HepG2 (cell line): ENCODE data around the gene MLYCD. TPM values are rescaled to one million over a fixed set of nuclear protein-coding genes. Genes with fewer than 3 reads are reported as not detected.
A peak's percentile ranks its signal among the peaks of the same experiment; 100 is the strongest.

Source experiments
- ERF ChIP-seq: IDR thresholded peaks from 2 replicates; pipeline ENCODE4 v1.6.1; 2018; ENCODE audit warnings: missing biosample characterization, missing genetic modification reagents
- GABPB1 ChIP-seq: IDR thresholded peaks from 2 replicates; pipeline ENCODE4 v1.6.1; 2016; ENCODE audit warnings: mild to moderate bottlenecking, missing genetic modification reagents, moderate library complexity, missing compliant biosample characterization
- HMG20A ChIP-seq: IDR thresholded peaks from 2 replicates; pipeline ENCODE4 v1.6.1; 2016; ENCODE audit warnings: borderline replicate concordance
- NFRKB ChIP-seq: fragments of 450-650 bp; IDR thresholded peaks from 2 replicates; pipeline ENCODE4 v1.6.1; 2017
- NR2F6 ChIP-seq, 2 experiments: IDR thresholded peaks; 2 replicates each; pipeline ENCODE4 v1.6.1; 2016; ENCODE audit warnings: antibody characterized with exemption in 1 of 2, mild to moderate bottlenecking in 1 of 2
- RBAK ChIP-seq: sonication (generic); formaldehyde crosslinking; IDR thresholded peaks from 2 replicates; pipeline ENCODE4 v1.5.1; 2020; ENCODE audit warnings: mild to moderate bottlenecking, missing genetic modification reagents
- SCMH1 ChIP-seq: sonication (generic); formaldehyde crosslinking; IDR thresholded peaks from 2 replicates; pipeline ENCODE4 v1.9.0; 2021; ENCODE audit warnings: missing genetic modification reagents, mild to moderate bottlenecking, borderline replicate concordance
- THYN1 ChIP-seq: sonication (generic); formaldehyde crosslinking; IDR thresholded peaks from 2 replicates; pipeline ENCODE4 v1.8.1; 2023; ENCODE audit warnings: low read depth, mild to moderate bottlenecking, moderate library complexity, missing genetic modification reagents, borderline replicate concordance
- TMF1 ChIP-seq: sonication (generic); formaldehyde crosslinking; IDR thresholded peaks from 2 replicates; pipeline ENCODE4 v1.8.1; 2022; ENCODE audit warnings: low read depth, missing genetic modification reagents
- ZFP62 ChIP-seq: sonication (generic); formaldehyde crosslinking; IDR thresholded peaks from 2 replicates; pipeline ENCODE4 v1.4.0; 2020; ENCODE audit warnings: missing genetic modification reagents
- ZNF234 ChIP-seq: sonication (generic); formaldehyde crosslinking; conservative IDR thresholded peaks from 2 replicates; pipeline ENCODE4 v1.5.1; 2020; ENCODE audit warnings: mild to moderate bottlenecking, missing genetic modification reagents
- ZNF282 ChIP-seq: fragments of 450-650 bp; IDR thresholded peaks from 2 replicates; pipeline ENCODE4 v1.6.1; 2018; ENCODE audit not compliant: partially characterized antibody
- ZNF563 ChIP-seq: sonication (generic); formaldehyde crosslinking; IDR thresholded peaks from 2 replicates; pipeline ENCODE4 v1.8.0; 2022; ENCODE audit warnings: mild to moderate bottlenecking, moderate library complexity, missing genetic modification reagents
- ZNF782 ChIP-seq: sonication (generic); formaldehyde crosslinking; IDR thresholded peaks from 2 replicates; pipeline ENCODE4 v1.4.0; 2020; ENCODE audit warnings: missing genetic modification reagents, mild to moderate bottlenecking, borderline replicate concordance
- polyA plus RNA-seq, 8 experiments: library from polyadenylated mRNA; depleted of rRNA in 3 of 8; stranded (reverse) in 7 of 8; unstranded in 1 of 8; fragments of >200 nt; fragmentation: Illumina TruSeq in 4 of 8; extraction: Trizol in 4 of 8; gene quantifications; 2 replicates each; pipeline versions ENCODE4 v1.2.1 to v1.2.3, GENCODE V29; 2011 to 2016; ENCODE audit warnings: low read depth in 4 of 8, missing spikeins in 1 of 8, mixed read lengths in 1 of 8; ENCODE audit not compliant: insufficient read depth in 1 of 8
- total RNA-seq, 5 experiments: library from RNA; depleted of rRNA; stranded (reverse); fragments of >200 nt; fragmentation: Illumina TruSeq; extraction: Trizol; gene quantifications; 2 replicates each; pipeline ENCODE4 v1.2.3, GENCODE V29; 2016; ENCODE audit warnings: low read depth in 1 of 5
- TF ChIP-seq, protein P1 (sequence below): sonication (generic); formaldehyde crosslinking; IDR thresholded peaks from 2 replicates; pipeline ENCODE4 v1.4.0; 2020; ENCODE audit warnings: missing genetic modification reagents, borderline replicate concordance
- TF ChIP-seq, protein P2 (sequence below): sonication (generic); formaldehyde crosslinking; IDR thresholded peaks from 2 replicates; pipeline ENCODE4 v1.4.0; 2020; ENCODE audit warnings: missing genetic modification reagents
- TF ChIP-seq, protein P3 (sequence below): sonication (generic); formaldehyde crosslinking; IDR thresholded peaks from 2 replicates; pipeline ENCODE4 v1.4.0; 2020; ENCODE audit warnings: missing genetic modification reagents
- TF ChIP-seq, protein P4 (sequence below): IDR thresholded peaks from 2 replicates; pipeline ENCODE4 v1.6.1; 2016; ENCODE audit warnings: missing compliant biosample characterization, missing genetic modification reagents, borderline replicate concordance
- TF ChIP-seq, protein P5 (sequence below): sonication (generic); formaldehyde crosslinking; IDR thresholded peaks from 2 replicates; pipeline ENCODE4 v1.5.1; 2020; ENCODE audit warnings: missing genetic modification reagents, mild to moderate bottlenecking, borderline replicate concordance

MLYCD gene
- total and polyA plus RNA-seq, 2 of the 13 experiments (the other 11 are each of a cell fraction or from before 2014, with no cell fraction given) = 1.8 to 4.0 TPM

DNA sequence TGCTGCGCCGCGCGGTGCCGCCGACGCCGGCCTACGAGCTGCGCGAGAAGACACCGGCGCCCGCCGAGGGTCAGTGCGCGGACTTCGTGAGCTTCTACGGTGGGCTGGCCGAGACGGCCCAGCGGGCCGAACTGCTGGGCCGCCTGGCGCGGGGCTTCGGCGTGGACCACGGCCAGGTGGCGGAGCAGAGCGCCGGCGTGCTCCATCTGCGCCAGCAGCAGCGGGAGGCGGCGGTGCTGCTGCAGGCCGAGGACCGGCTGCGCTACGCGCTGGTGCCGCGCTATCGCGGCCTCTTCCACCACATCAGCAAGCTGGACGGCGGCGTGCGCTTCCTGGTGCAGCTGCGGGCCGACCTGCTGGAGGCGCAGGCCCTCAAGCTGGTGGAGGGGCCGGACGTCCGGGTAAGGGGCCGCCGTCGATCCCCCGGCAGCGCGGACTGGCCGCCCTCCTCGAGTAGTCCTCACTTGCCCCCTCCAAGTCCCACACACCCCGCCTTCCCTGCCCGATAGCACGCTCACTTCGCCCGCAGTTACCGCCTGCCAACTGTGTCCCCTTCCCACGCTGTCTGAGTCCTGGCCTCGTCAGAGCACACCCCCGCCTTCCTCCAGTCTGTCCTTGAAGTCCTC lies 470 bp downstream of the MLYCD start (continued):
- TF ChIP-seq, protein P1, sequence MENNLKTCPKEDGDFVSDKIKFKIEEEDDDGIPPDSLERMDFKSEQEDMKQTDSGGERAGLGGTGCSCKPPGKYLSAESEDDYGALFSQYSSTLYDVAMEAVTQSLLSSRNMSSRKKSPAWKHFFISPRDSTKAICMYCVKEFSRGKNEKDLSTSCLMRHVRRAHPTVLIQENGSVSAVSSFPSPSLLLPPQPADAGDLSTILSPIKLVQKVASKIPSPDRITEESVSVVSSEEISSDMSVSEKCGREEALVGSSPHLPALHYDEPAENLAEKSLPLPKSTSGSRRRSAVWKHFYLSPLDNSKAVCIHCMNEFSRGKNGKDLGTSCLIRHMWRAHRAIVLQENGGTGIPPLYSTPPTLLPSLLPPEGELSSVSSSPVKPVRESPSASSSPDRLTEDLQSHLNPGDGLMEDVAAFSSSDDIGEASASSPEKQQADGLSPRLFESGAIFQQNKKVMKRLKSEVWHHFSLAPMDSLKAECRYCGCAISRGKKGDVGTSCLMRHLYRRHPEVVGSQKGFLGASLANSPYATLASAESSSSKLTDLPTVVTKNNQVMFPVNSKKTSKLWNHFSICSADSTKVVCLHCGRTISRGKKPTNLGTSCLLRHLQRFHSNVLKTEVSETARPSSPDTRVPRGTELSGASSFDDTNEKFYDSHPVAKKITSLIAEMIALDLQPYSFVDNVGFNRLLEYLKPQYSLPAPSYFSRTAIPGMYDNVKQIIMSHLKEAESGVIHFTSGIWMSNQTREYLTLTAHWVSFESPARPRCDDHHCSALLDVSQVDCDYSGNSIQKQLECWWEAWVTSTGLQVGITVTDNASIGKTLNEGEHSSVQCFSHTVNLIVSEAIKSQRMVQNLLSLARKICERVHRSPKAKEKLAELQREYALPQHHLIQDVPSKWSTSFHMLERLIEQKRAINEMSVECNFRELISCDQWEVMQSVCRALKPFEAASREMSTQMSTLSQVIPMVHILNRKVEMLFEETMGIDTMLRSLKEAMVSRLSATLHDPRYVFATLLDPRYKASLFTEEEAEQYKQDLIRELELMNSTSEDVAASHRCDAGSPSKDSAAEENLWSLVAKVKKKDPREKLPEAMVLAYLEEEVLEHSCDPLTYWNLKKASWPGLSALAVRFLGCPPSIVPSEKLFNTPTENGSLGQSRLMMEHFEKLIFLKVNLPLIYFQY (CRISPR knock-in tag) = no peak
- no peak for TF ChIP-seq THYN1 (CRISPR knock-in tag)
- peak; percentile 85 for TF ChIP-seq TMF1
- TF ChIP-seq, protein P2, sequence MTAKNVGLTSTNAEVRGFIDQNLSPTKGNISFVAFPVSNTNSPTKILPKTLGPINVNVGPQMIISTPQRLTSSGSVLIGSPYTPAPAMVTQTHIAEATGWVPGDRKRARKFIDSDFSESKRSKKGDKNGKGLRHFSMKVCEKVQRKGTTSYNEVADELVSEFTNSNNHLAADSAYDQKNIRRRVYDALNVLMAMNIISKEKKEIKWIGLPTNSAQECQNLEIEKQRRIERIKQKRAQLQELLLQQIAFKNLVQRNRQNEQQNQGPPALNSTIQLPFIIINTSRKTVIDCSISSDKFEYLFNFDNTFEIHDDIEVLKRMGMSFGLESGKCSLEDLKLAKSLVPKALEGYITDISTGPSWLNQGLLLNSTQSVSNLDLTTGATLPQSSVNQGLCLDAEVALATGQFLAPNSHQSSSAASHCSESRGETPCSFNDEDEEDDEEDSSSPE = peak; percentile 52
- TF ChIP-seq NR2F6 (IDR thresholded peaks at IDR 0.05) = no peak
- TF ChIP-seq NR2F6 (CRISPR knock-in tag; IDR thresholded peaks at IDR 0.05) = no peak
- no peak for TF ChIP-seq HMG20A (CRISPR knock-in tag)
- peak; percentile 83 for TF ChIP-seq ZNF563 (CRISPR knock-in tag)
- no peak for TF ChIP-seq ZFP62
- TF ChIP-seq ZNF282 = no peak
- no peak for TF ChIP-seq NFRKB
- 0 out of 2 replicates have a peak, but pooled peaks have one; percentile 36 for TF ChIP-seq RBAK (CRISPR knock-in tag)
- TF ChIP-seq ERF = no peak
- TF ChIP-seq, protein P3, sequence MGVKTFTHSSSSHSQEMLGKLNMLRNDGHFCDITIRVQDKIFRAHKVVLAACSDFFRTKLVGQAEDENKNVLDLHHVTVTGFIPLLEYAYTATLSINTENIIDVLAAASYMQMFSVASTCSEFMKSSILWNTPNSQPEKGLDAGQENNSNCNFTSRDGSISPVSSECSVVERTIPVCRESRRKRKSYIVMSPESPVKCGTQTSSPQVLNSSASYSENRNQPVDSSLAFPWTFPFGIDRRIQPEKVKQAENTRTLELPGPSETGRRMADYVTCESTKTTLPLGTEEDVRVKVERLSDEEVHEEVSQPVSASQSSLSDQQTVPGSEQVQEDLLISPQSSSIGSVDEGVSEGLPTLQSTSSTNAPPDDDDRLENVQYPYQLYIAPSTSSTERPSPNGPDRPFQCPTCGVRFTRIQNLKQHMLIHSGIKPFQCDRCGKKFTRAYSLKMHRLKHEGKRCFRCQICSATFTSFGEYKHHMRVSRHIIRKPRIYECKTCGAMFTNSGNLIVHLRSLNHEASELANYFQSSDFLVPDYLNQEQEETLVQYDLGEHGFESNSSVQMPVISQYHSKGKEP (CRISPR knock-in tag) = no peak
- no peak; the same call in 1 of the 2 replicates for TF ChIP-seq ZNF782
- peak; percentile 23; the same call in 1 of the 2 replicates for TF ChIP-seq GABPB1
- TF ChIP-seq SCMH1 (CRISPR knock-in tag) = no peak
- TF ChIP-seq, protein P4, sequence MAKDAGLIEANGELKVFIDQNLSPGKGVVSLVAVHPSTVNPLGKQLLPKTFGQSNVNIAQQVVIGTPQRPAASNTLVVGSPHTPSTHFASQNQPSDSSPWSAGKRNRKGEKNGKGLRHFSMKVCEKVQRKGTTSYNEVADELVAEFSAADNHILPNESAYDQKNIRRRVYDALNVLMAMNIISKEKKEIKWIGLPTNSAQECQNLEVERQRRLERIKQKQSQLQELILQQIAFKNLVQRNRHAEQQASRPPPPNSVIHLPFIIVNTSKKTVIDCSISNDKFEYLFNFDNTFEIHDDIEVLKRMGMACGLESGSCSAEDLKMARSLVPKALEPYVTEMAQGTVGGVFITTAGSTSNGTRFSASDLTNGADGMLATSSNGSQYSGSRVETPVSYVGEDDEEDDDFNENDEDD = no peak
- TF ChIP-seq, protein P5, sequence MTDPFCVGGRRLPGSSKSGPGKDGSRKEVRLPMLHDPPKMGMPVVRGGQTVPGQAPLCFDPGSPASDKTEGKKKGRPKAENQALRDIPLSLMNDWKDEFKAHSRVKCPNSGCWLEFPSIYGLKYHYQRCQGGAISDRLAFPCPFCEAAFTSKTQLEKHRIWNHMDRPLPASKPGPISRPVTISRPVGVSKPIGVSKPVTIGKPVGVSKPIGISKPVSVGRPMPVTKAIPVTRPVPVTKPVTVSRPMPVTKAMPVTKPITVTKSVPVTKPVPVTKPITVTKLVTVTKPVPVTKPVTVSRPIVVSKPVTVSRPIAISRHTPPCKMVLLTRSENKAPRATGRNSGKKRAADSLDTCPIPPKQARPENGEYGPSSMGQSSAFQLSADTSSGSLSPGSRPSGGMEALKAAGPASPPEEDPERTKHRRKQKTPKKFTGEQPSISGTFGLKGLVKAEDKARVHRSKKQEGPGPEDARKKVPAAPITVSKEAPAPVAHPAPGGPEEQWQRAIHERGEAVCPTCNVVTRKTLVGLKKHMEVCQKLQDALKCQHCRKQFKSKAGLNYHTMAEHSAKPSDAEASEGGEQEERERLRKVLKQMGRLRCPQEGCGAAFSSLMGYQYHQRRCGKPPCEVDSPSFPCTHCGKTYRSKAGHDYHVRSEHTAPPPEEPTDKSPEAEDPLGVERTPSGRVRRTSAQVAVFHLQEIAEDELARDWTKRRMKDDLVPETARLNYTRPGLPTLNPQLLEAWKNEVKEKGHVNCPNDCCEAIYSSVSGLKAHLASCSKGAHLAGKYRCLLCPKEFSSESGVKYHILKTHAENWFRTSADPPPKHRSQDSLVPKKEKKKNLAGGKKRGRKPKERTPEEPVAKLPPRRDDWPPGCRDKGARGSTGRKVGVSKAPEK = no peak
- no peak for TF ChIP-seq ZNF234 (CRISPR knock-in tag)
